GM19351 (cell line): ENCODE measurements around the gene DOC2A.

Experiments
- ATAC-seq: cut with Tn5 transposase; IDR thresholded peaks from one replicate; pipeline ENCODE4 v1.9.1; 2021; ENCODE audit warnings: mild to moderate bottlenecking, moderate library complexity; ENCODE audit not compliant: unreplicated experiment

DOC2A gene

GRCh38 chr16:29990034-29990433 lies 20.8 kb downstream of the DOC2A start:
- ATAC-seq: no peak

GRCh38 chr16:29989111-29989858 lies 21.5 kb downstream of the DOC2A start:
- no peak for ATAC-seq

GRCh38 chr16:29988346-29989075 lies 22.3 kb downstream of the DOC2A start:
- no peak for ATAC-seq

GRCh38 chr16:29987371-29988085 lies 23.3 kb downstream of the DOC2A start:
- ATAC-seq: no peak

GRCh38 chr16:29986931-29987330 lies 23.9 kb downstream of the DOC2A start:
- no peak for ATAC-seq

GRCh38 chr16:29986231-29986630 lies 24.6 kb downstream of the DOC2A start:
- ATAC-seq: no peak

GRCh38 chr16:29985271-29985811 lies 25.5 kb downstream of the DOC2A start:
- no peak for ATAC-seq

- ATAC-seq: no peak
Observed at GRCh38 chr16:29984764-29985147, 26.1 kb downstream of the DOC2A start.

- no peak for ATAC-seq
Observed at GRCh38 chr16:29984137-29984763, 26.6 kb downstream of the DOC2A start.

GRCh38 chr16:29983420-29984136 lies 27.2 kb downstream of the DOC2A start:
- ATAC-seq: no peak

- no peak for ATAC-seq
Observed at GRCh38 chr16:29982560-29983419, 28.0 kb downstream of the DOC2A start.

- no peak for ATAC-seq
Observed at GRCh38 chr16:29978564-29979270, 32.1 kb downstream of the DOC2A start.

- no peak for ATAC-seq
Observed at GRCh38 chr16:29978081-29978480, 32.7 kb downstream of the DOC2A start.

- no peak for ATAC-seq
Observed at GRCh38 chr16:29977063-29977825, 33.6 kb downstream of the DOC2A start.

- ATAC-seq: no peak
Observed at GRCh38 chr16:29975811-29976511, 34.9 kb downstream of the DOC2A start.

- ATAC-seq: no peak
Observed at GRCh38 chr16:29975134-29975538, 35.7 kb downstream of the DOC2A start.
